Suppressor macrophage (primary cell): Measurements from ENCODE around the gene ITK.

ENCODE experiments used
- DNase-seq, 4 experiments: peaks; one replicate each; pipeline ENCODE4 v3.0.0-alpha.2; 2020 to 2022
- total RNA-seq, 17 experiments: gene quantifications; one replicate each; lab custom pipeline; 2026; ENCODE audit warnings: mixed read lengths in 6 of 17, inconsistent platforms in 3 of 17; lab: John Stamatoyannopoulos, UW

Gene ITK
- 0 to 4.5 (median 0.07) reads per million in 17 experiments for total RNA-seq

GRCh38 chr5:157180374-157181264 lies at the start of gene ITK:
Gene ITK, plus strand, starts transcription at chr5:157180840. Its CDS starts 138 bp downstream, at chr5:157180978.
- DNase-seq = no peak

- peak in 3 of 4 experiments; percentile 46 to 60 (median 47) for DNase-seq
Observed at GRCh38 chr5:157130925-157131324, 49.7 kb upstream of the ITK start.

- DNase-seq = no peak
Observed at GRCh38 chr5:157132281-157132612, 48.4 kb upstream of the ITK start.

GRCh38 chr5:157137691-157138090 lies 42.9 kb upstream of the ITK start:
- DNase-seq = peak; percentile 24 to 68 (median 60)

- peak; percentile 97 to 100 (median 98) for DNase-seq
Observed at GRCh38 chr5:157142317-157143126, 38.1 kb upstream of the ITK start, which contains the start of gene MED7. Gene MED7, minus strand, starts transcription at chr5:157142865. Its CDS starts 3,434 bp downstream, at chr5:157139431.

GRCh38 chr5:157143127-157143971 lies 37.3 kb upstream of the ITK start:
- DNase-seq = peak; percentile 50 to 67 (median 57)

- peak; percentile 78 to 88 (median 87) for DNase-seq
Observed at GRCh38 chr5:157148734-157149615, 31.7 kb upstream of the ITK start.

- no peak for DNase-seq
Observed at GRCh38 chr5:157150995-157151394, 29.6 kb upstream of the ITK start.

GRCh38 chr5:157155297-157155696 lies 25.3 kb upstream of the ITK start:
- no peak for DNase-seq

- no peak for DNase-seq
Observed at GRCh38 chr5:157157293-157157891, 23.2 kb upstream of the ITK start.

- DNase-seq = no peak
Observed at GRCh38 chr5:157159209-157159751, 21.4 kb upstream of the ITK start.

- no peak for DNase-seq
Observed at GRCh38 chr5:157160001-157160400, 20.6 kb upstream of the ITK start.

GRCh38 chr5:157161996-157162395 lies 18.6 kb upstream of the ITK start:
- DNase-seq = no peak

GRCh38 chr5:157162919-157163510 lies 17.6 kb upstream of the ITK start:
- no peak for DNase-seq

- no peak for DNase-seq
Observed at GRCh38 chr5:157164521-157164920, 16.1 kb upstream of the ITK start.

- DNase-seq = no peak
Observed at GRCh38 chr5:157165261-157165660, 15.4 kb upstream of the ITK start.

GRCh38 chr5:157165668-157166067 lies 15.0 kb upstream of the ITK start:
- no peak for DNase-seq

GRCh38 chr5:157166214-157167213 lies 14.1 kb upstream of the ITK start, which contains the start of gene GARIN3:
Gene GARIN3, minus strand, starts transcription at chr5:157166264. Its CDS starts 96 bp downstream, at chr5:157166168.
- DNase-seq = no peak

GRCh38 chr5:157167214-157167621 lies 13.4 kb upstream of the ITK start:
- DNase-seq = no peak
